HG03460 (cell line): ENCODE measurements around the gene OR4D2.
"Not testable (repeated sequence)": the region's sequence is repeated elsewhere in the genome, so short reads cannot be mapped to it uniquely, and the experiment has no call there.

Source experiments
- ATAC-seq: cut with Tn5 transposase; IDR thresholded peaks from one replicate; pipeline ENCODE4 v1.9.1; 2021; ENCODE audit not compliant: unreplicated experiment

OR4D2 gene

DNA sequence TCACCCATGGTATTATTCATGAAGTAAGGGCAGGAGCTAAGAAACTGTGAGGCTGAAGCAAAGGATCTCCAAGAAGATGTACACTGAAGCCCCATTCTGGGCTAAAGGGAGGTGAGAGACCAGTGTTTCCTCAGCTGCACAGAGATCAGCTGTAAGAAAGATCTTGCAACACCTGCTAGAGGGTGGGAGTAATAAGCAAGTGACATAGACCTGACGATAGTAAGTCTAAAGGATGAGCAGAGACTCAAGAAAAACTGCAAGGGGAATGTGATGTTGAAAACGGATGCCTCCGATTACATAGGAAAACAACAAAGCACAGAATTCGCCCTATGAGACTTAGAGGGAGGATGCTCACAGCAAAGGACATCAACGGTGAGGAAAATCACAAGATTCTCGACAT, at the start of gene OR4D2:
OR4D2 (plus strand) TSS at position 301 of the 400 bp plus-strand sequence. CDS start 2,674 bp downstream, outside the sequence.
- ATAC-seq, result no peak

DNA sequence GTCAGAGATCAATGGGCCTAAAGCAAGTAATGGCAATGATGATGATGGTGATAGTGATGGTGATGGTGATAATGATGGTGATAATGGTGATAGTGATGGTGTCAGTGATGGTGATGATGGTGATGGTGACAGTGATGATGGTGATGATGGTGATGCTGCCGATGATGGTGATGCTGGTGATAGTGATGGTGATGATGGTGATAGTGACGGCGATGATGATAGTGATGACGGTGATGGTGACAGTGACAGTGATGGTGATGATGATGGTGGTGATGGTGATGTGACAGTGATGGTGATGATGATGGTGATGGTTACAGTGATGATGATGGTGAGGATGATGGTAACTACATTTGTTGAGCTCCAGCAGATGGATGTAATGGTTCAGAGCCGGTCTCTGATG, 49.4 kb upstream of the OR4D2 start:
- ATAC-seq, result no peak

DNA sequence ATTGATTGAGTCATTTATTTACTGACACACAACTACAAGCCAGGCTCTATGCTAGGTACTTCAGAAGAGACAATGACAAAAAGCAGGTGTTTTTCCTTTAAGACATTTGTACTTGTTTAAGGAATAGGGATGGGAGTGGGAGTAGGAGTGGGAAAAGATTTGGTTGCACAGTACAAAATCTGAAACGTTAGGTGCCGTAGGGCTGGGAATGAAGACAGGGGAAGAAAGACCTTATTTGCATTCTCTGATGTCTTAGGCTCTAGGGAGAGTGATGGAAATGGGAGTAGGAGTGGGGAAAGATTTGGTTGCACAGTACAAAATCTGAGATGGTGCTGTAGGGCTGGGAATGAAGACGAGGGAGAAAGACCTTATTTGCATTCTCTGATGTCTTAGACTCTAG, 47.3 kb upstream of the OR4D2 start:
- ATAC-seq, result no peak

DNA sequence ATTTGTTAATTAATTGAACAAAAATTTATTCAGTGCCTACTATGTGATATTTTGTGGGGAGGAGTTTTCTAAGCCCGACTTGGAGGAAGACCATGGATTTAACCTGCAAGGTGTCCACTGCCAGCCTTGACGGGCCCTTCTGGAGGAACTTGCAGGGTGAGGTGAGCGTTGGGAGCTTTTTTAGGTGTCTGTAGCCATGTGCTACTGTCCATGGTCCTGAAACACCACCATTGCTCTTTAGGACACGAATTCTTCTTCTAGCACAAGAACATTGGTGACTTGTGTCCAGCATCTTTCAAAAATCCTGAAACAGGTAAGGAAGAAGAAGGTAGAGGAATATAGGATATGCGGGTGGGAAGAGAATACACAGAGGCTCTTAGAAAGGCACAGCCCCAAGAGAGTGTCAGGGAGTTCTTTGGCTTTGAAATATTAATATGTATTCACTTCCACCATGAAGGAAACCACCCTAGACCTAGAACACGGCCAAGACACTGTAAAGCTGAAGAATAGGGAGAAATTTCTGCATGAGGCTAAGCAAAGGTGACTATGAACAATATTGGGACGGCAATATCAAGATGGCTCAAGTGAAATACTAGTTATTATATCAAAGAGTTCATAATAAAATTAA, 46.5 kb upstream of the OR4D2 start:
- ATAC-seq, result no peak

DNA sequence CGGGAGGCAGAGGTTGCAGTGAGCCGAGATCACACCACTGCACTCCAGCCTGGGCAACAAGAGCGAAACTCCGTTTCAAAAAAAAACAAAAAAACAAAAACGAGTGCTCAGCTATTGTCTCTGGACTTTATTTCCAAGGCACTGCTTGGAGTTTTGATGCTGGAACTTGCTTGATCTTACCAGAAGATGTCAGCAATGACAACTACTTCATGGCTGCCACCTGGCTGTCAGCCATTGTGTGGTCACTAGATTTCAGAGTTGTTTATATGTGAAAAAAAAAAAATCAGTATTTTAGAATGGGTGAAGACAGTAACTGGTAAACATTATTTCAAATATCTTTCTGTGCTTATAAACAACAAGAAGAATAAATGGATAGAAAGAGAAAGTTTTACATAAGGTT, 44.9 kb upstream of the OR4D2 start:
- ATAC-seq, result no peak

DNA sequence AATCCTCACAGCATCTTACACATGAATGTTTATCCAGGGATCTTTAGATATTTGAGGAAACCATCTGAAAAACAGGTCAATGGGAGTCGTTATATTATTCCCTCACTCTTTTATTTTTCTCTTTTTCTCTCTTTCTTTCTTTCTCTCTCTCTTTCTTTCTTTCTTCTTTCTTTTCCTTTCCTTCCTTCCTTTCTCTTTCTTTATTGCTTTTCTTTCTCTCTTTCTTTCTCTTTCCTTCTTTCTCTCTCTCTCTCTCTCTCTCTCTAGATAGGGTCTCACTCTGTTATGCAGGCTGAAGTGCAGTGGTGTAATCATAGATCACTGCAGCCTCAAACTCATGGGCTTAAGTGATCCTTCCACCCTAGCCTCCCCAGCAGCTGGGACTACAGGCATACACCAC, 38.9 kb upstream of the OR4D2 start:
- ATAC-seq, result no peak

DNA sequence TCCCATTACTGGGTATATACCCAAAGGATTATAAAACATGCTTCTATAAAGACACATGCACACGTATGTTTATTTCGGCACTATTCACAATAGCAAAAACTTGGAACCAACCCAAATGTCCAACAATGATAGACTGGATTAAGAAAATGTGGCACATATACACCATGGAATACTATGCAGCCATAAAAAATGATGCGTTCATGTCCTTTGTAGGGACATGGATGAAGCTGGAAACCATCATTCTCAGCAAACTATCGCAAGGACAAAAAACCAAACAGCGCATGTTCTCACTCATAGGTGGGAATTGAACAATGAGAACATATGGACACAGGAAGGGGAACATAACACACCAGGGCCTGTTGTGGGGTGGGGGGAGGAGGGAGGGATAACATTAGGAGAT, 34.1 kb upstream of the OR4D2 start:
- not testable (repeated sequence) for ATAC-seq

DNA sequence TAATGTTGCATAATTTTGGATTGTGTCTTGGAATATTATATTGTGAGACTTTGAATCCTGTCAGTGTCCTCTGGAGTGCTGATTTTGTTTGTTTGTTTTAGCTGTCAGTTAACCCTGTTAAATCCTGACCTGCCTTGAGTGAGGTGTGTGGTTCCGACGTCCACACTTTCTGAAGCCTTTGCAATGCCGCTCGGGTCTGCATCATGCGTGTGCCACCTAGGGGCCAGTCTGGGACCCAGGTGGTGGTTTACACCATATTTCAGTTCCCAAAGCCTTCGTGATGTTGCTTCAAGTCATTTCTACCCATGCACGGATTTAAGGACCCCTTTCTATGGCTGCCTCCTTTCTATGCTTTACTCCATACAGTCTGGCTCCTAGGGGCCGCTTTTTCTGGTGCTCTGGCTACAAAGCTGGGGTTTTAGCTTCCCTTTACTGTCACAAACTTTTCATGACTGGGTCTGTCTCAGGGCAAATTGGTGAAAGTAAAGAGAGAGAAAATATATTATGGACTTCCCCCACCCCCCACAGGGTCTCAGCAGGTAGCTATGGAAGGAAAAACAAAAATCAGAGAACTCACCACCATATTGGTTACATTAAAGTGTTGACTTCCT, 30.0 kb upstream of the OR4D2 start:
- no peak for ATAC-seq

DNA sequence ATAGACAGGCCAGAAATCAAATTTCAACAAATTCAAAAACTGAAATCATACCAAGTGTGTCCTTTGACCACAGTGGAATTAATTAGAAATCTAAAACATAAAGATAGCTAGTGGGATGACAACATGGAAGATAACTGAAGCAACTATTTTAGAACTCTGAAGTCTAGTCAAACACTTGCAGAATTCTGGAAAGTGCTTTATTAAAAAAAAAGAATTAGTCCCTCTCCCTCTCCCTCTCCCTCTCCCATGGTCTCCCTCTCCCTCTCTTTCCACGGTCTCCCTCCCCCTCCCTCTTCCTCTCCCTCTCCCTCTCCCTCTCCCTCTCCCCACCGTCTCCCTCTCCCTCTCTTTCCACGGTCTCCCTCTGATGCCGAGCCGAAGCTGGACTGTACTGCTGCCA, 25.3 kb upstream of the OR4D2 start:
- ATAC-seq, result no peak

DNA sequence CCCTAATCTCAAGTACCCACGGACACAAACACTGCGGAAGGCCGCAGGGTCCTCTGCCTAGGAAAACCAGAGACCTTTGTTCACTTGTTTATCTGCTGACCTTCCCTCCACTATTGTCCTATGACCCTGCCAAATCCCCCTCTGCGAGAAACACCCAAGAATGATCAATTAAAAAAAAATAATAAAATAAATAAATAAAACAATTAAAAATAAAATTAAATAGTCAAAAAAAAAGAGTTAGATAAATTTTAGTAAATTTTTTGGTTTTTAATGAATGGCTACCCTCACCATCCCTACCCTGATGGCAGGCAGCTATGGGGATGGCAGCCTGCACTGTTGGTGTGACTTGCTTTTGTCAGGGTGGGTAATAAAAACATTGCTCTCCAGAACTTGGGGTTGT, 23.4 kb upstream of the OR4D2 start:
- not testable (repeated sequence) for ATAC-seq

DNA sequence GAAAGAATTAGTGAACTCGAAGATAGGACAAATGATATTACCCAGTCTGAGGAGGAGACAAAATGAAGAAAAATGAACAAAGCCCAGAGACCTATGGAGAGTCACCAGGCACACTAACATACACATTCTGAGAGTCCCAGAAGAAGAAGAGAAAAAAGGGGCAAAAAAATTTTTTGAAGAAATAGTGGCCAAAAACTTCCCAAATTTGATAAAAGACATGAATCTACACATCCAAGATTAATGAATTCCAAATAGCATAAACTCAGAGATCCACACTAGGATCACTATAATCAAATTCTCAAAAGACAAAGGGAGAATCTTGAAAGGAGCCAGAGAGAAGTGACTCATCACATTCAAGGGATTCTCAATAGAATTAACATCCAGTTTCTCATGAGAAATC, 22.0 kb upstream of the OR4D2 start:
- ATAC-seq, result no peak

DNA sequence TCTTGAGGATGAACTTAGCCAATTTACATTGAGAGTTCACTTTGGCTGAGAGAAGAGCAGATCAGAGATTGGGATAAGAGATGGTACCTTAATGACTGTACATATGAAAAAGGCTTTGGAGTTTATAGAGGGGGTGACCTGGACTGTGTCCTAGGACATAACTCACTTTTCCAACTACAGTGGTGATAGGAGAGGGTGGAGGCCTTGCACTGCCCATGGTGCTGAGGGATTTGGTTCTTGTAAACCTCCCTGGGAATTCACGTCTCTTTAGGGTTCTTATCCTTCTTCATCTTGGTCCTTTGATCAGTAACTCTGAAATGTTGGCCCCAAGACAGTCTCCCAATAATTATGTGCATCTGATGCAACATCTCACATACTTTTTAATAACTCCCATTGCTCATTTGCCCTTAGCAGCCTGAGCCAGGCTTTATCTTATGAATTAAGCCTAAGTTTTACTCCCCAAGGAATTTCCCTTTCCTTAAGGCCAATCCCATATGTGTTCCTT, 18.8 kb upstream of the OR4D2 start, which contains the start of gene OR4D1:
OR4D1 (plus strand) TSS at position 455 of the 505 bp plus-strand sequence. CDS start 6,770 bp downstream, outside the sequence.
- ATAC-seq, result no peak

DNA sequence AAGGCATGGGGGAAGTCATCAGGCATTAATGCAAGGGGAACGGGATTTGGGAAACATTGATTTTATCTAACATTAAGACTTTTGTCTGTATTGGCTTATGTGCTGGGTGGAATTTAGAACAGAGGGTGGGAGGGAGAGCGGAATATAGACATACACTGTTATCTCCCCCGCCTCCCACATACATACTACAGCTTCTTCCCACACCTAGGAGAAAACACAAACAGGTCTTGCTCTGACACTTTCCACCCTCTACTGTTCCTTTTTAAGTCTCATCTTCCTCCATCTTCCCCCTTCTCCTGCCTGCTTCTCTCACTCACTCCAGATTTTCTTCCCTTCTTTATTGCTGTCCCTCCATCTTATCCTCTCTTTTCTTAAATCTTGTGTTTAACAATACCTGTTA, 18.2 kb upstream of the OR4D2 start:
- no peak for ATAC-seq

DNA sequence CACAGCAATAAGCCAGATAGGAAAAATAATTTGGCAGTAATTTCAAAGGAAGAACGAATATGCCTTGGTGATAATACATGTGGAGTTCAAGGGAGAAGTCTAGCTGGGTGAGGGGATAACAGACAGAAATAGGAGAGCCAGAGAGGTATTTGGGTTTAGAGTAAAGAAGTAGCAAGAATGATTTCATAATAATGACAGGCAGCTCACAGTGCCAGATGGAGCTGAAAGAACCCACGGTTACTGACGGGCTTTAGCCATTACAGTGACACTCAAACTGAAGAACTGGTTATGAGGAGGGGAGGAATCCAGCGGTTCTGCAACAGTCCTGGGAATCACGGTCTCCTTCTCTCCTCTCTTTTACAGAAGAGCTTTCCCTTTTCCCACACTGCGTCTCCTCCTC, 16.4 kb upstream of the OR4D2 start:
- ATAC-seq, result no peak

DNA sequence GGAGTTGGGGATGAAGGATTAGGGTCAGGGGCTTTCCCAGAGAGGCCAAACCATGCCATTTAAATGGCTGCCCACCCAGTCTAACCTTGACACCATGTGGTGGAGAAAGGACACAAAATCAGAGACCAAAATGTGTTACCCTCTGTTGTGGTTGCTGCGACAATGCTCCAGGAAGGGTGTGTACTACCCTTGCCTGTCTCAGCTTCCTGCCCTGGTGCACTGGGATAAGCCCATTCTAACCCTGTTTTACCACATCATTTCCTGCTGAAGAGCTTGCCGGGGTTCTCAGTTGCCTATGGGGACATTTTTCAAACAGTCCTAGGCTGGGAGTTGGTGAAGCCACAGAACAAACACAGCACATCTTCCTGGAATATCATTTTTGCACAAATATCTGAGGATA, 13.7 kb upstream of the OR4D2 start:
- no peak for ATAC-seq

DNA sequence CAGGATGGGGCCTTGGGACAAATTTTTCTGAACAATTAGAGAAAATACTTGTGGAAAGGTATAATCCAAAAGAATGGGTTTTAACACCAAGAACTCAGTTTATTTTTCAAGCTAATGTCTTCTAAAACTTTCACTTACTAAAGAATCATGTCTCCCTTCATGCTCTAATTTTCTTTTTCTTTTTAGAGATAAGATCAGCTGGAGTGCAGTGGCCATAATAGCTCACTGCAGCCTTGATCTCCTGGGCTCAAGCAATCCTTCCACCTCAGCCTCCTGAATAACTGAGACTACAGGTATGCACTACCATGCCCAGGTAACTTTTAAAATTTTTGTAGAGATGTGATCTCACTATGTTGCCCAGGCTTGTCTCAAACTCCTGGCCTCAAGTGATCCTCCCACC, 13.1 kb upstream of the OR4D2 start:
- ATAC-seq, result no peak

DNA sequence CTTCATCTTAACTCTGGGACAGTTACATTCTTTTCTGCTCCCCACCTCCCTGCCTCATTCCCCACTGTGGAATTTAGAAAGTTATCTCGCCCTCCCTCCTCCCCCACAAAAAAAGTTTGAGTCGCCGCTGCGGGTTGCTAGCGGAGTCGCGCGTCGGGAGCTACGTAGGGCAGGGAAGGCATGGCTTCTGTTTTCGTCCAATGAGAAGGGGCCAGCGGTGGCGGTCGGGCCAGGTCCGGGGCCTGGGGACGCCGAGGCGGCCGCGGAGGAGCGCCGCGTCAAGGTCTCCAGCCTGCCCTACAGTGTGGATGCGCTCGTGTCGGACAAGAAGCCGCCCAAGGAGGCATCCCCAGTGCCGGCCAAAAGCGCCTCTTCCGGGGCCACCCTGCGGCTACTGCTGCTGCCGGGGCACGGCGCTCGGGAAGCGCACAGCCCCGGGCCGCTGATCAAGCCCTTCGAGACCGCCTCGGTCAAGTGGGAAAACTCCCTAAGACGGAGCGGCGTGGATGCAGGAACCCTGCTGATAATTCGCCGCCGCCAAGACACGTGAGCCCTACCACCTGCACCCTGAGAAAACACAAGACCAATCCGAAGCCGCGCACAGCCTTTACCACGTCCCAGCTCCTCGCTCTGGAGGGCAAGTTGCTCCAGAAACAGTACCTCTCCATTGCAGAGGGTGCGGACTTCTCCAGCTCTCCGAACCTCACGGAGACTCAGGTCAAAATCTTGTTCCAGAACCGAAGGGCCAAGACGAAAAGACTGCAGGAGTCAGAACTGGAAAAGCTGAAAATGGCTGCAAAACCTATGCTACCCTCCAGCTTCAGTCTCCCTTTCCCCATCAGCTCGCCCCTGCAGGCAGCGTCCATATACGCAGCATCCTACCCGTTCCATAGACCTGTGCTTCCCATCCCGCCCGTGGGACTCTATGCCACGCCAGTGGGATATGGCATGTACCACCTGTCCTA, 9.7 kb upstream of the OR4D2 start:
- no peak for ATAC-seq

DNA sequence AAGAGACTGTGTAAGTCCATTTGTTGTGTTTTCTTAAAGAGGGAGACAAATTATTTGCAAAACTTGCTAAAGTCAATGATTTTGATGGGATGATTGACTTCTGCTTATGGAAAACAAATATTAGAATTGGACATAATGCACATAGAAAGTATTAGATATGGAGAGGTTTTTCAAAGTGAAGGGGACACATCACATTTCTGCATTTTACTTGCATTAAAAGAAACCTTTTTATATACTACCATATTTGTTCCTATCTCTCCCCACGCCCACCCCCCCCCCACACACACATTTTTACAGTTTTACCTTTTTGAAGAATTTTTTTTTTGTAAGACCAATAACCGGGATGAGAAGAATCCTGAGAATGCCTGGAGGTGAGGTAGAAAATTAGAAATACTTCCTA, 8.6 kb upstream of the OR4D2 start:
- no peak for ATAC-seq

DNA sequence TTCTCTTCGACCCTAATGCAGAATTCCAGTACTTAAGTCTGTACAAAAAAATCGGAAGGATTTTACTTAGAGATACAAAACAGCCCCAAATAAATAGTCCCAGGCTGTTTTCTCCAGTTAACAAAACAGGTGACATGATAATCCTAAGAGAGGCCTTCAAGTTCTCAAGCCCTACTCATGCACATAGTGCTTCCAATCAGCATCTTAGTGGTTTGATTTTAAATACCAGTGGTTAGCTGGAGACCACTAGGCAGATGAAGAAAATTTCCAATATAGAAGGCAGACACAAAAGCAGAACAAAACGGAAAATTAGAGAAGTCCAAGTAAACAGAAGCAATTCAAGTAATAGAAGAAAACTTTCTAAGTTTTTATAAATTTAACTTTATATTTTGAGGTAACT, 5.2 kb upstream of the OR4D2 start:
- ATAC-seq, result no peak

DNA sequence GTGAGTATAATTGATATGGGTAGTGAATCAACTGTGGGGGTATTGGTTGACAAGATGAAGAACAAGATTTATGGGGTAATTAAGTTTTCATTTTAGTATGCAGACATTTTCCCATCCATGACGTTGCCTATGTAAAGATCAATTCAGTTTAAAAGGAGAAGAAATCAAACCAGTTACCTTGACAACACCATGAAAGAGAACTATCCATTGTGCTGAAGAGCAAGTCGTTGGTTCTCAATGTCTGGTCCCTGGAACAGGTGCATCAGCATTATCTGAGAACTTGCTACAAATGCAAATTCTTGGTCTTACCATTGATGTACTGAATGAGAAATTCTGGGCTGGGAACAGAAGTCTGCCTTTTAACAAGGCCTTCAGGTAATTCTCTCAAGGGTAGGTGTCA, 801 bp upstream of the OR4D2 start:
- ATAC-seq, result no peak

DNA sequence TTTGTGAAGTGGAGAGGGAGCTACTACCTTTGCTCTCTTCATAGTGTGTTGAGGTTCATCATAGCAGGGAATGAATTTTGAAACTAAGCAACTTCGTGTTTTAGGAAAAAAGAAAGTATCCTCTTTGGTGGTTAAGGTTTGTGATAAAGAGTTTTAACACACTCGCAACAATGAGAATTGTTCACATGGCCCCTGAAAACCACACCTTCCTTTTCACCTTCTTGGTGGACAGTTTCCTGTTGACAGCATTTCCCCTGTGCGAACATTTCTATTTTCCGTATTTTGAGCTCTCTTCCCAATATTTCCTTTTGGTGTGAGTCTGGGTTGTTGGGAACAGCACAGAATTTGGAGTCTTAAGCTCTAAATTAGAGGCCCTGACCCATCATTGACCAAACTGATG, 3.8 kb downstream of the OR4D2 start:
- no peak for ATAC-seq
